Endothelial cell of umbilical vein (primary cell): Measurements from ENCODE around the gene PPP2R2D.

Experiments
- POLR2AphosphoS5 ChIP-seq: IDR thresholded peaks from 2 replicates; pipeline ENCODE4 v1.6.1; 2012; ENCODE audit warnings: low read depth, mild to moderate bottlenecking, control low read depth, low read length, moderate library complexity; ENCODE audit not compliant: insufficient read depth
- TF ChIP-seq, protein P1 (sequence below), 2 donors: IDR thresholded peaks; 1 replicate in 1 of 2; 2 replicates in 1 of 2; pipeline ENCODE4 v1.5.1; 2011; ENCODE audit warnings: low read length in 2 of 2, mild to moderate bottlenecking in 2 of 2, moderate library complexity in 2 of 2, control low read depth in 1 of 2, inconsistent platforms in 1 of 2, low read depth in 1 of 2; ENCODE audit not compliant: insufficient read depth in 1 of 2; ENCODE audit errors: extremely low read depth in 1 of 2
- TF ChIP-seq, protein P2 (sequence below): IDR thresholded peaks from 2 replicates; pipeline ENCODE4 v1.6.1; 2011; ENCODE audit not compliant: insufficient read depth, insufficient read length

DNA sequence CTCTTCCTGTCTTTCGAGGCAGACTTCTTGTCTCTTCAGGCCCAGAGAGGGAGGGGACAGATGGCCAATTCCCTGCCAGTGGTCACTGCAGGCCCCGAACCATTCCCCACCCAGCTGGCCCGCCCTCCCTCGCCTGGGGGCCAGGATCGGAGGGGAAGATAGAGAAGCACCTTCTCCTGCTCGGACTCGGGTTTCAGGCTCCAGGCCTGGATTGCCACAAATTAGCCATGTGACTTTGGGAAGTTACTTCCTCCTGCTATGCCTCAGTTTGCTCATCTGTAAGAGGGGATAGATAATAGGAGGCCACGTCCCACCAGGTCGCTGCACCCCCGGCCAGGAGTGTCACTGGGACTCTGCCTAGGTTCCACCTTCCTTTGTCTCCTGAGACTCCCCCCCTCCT lies 24.8 kb upstream of the PPP2R2D start:
- no peak for TF ChIP-seq POLR2AphosphoS5
- TF ChIP-seq, protein P1, sequence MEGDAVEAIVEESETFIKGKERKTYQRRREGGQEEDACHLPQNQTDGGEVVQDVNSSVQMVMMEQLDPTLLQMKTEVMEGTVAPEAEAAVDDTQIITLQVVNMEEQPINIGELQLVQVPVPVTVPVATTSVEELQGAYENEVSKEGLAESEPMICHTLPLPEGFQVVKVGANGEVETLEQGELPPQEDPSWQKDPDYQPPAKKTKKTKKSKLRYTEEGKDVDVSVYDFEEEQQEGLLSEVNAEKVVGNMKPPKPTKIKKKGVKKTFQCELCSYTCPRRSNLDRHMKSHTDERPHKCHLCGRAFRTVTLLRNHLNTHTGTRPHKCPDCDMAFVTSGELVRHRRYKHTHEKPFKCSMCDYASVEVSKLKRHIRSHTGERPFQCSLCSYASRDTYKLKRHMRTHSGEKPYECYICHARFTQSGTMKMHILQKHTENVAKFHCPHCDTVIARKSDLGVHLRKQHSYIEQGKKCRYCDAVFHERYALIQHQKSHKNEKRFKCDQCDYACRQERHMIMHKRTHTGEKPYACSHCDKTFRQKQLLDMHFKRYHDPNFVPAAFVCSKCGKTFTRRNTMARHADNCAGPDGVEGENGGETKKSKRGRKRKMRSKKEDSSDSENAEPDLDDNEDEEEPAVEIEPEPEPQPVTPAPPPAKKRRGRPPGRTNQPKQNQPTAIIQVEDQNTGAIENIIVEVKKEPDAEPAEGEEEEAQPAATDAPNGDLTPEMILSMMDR (IDR thresholded peaks at IDR 0.05; ENCODE audit: extremely low read depth in 1 of 2, insufficient read depth in 1 of 2, low read depth in 1 of 2, low read length in 2 of 2), result no peak
- TF ChIP-seq, protein P2, sequence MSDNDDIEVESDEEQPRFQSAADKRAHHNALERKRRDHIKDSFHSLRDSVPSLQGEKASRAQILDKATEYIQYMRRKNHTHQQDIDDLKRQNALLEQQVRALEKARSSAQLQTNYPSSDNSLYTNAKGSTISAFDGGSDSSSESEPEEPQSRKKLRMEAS, result no peak
